HEK293 (cell line): ENCODE measurements around the gene GBP6.

Experiments
- ZNF791 ChIP-seq: fragments of 450-650 bp; formaldehyde crosslinking; IDR thresholded peaks from 2 replicates; pipeline ENCODE4 v1.5.1; 2016; ENCODE audit warnings: missing biosample characterization, missing genetic modification characterization
- TF ChIP-seq, protein P1 (sequence below): fragments of 450-650 bp; formaldehyde crosslinking; IDR thresholded peaks from 2 replicates; pipeline ENCODE4 v1.5.1; 2016; ENCODE audit warnings: missing biosample characterization, missing genetic modification characterization
- TF ChIP-seq, protein P2 (sequence below): fragments of 450-650 bp; formaldehyde crosslinking; IDR thresholded peaks from 2 replicates; pipeline ENCODE4 v1.5.1; 2016; ENCODE audit warnings: missing biosample characterization, missing genetic modification characterization
- TF ChIP-seq, protein P3 (sequence below): fragments of 450-650 bp; formaldehyde crosslinking; optimal IDR thresholded peaks from 2 replicates; pipeline ENCODE3; 2016; ENCODE audit warnings: missing biosample characterization, mild to moderate bottlenecking, missing genetic modification characterization
- TF ChIP-seq, protein P4 (sequence below): sonication (generic); formaldehyde crosslinking; IDR thresholded peaks from 2 replicates; pipeline ENCODE4 v1.8.1; 2022; ENCODE audit warnings: mild to moderate bottlenecking, moderate library complexity, missing genetic modification reagents

DNA sequence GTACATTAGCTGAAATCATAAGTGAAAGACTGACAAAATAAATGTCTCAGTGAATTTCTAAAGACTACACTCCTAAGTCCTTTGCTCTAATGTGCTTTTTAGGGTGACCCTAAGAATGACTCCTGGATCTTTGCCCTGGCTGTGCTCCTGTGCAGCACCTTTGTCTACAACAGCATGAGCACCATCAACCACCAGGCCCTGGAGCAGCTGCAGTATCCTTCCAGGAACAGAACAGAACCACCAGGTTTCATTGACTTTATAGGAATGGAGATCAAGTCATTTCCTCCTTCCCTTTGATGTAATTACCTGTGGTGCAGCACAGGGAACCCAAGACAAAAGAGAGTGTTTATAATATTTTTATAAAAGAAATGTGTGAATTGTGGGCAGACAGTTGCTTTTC lies 14.1 kb downstream of the GBP6 start:
- TF ChIP-seq ZNF791 (tag by site-specific recombination) = no peak
- TF ChIP-seq, protein P1, sequence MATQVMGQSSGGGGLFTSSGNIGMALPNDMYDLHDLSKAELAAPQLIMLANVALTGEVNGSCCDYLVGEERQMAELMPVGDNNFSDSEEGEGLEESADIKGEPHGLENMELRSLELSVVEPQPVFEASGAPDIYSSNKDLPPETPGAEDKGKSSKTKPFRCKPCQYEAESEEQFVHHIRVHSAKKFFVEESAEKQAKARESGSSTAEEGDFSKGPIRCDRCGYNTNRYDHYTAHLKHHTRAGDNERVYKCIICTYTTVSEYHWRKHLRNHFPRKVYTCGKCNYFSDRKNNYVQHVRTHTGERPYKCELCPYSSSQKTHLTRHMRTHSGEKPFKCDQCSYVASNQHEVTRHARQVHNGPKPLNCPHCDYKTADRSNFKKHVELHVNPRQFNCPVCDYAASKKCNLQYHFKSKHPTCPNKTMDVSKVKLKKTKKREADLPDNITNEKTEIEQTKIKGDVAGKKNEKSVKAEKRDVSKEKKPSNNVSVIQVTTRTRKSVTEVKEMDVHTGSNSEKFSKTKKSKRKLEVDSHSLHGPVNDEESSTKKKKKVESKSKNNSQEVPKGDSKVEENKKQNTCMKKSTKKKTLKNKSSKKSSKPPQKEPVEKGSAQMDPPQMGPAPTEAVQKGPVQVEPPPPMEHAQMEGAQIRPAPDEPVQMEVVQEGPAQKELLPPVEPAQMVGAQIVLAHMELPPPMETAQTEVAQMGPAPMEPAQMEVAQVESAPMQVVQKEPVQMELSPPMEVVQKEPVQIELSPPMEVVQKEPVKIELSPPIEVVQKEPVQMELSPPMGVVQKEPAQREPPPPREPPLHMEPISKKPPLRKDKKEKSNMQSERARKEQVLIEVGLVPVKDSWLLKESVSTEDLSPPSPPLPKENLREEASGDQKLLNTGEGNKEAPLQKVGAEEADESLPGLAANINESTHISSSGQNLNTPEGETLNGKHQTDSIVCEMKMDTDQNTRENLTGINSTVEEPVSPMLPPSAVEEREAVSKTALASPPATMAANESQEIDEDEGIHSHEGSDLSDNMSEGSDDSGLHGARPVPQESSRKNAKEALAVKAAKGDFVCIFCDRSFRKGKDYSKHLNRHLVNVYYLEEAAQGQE (tag by site-specific recombination) = no peak
- TF ChIP-seq, protein P2, sequence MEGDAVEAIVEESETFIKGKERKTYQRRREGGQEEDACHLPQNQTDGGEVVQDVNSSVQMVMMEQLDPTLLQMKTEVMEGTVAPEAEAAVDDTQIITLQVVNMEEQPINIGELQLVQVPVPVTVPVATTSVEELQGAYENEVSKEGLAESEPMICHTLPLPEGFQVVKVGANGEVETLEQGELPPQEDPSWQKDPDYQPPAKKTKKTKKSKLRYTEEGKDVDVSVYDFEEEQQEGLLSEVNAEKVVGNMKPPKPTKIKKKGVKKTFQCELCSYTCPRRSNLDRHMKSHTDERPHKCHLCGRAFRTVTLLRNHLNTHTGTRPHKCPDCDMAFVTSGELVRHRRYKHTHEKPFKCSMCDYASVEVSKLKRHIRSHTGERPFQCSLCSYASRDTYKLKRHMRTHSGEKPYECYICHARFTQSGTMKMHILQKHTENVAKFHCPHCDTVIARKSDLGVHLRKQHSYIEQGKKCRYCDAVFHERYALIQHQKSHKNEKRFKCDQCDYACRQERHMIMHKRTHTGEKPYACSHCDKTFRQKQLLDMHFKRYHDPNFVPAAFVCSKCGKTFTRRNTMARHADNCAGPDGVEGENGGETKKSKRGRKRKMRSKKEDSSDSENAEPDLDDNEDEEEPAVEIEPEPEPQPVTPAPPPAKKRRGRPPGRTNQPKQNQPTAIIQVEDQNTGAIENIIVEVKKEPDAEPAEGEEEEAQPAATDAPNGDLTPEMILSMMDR (tag by site-specific recombination) = no peak
- TF ChIP-seq, protein P3, sequence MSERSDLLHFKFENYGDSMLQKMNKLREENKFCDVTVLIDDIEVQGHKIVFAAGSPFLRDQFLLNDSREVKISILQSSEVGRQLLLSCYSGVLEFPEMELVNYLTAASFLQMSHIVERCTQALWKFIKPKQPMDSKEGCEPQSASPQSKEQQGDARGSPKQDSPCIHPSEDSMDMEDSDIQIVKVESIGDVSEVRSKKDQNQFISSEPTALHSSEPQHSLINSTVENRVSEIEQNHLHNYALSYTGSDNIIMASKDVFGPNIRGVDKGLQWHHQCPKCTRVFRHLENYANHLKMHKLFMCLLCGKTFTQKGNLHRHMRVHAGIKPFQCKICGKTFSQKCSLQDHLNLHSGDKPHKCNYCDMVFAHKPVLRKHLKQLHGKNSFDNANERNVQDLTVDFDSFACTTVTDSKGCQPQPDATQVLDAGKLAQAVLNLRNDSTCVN (tag by site-specific recombination) = no peak
- TF ChIP-seq, protein P4, sequence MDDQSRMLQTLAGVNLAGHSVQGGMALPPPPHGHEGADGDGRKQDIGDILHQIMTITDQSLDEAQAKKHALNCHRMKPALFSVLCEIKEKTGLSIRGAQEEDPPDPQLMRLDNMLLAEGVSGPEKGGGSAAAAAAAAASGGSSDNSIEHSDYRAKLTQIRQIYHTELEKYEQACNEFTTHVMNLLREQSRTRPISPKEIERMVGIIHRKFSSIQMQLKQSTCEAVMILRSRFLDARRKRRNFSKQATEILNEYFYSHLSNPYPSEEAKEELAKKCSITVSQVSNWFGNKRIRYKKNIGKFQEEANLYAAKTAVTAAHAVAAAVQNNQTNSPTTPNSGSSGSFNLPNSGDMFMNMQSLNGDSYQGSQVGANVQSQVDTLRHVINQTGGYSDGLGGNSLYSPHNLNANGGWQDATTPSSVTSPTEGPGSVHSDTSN (CRISPR knock-in tag) = no peak
